Aorta (tissue), 5 donors: Measurements from ENCODE around the gene WDR62. TPM values are rescaled to one million over a fixed set of nuclear protein-coding genes. Genes with fewer than 3 reads are reported as not detected.

ENCODE experiments used
- ATAC-seq: fragments of 200-7000 bp; cut with Tn5 transposase; one replicate; pipeline ENCODE4 v1.9.1; 2022; ENCODE audit warnings: moderate library complexity; ENCODE audit not compliant: low FRiP score
- DNase-seq, 2 donors: peaks; one replicate each; pipeline ENCODE4 v3.0.0-alpha.2; 2020
- H3K27ac ChIP-seq, 2 donors: one replicate each; pipeline ENCODE4 v1.5.1; 2013; ENCODE audit warnings: low read length in 2 of 2, mild to moderate bottlenecking in 2 of 2, moderate library complexity in 2 of 2, control low read depth in 1 of 2, inconsistent platforms in 1 of 2, low read depth in 1 of 2
- H3K27me3 ChIP-seq, 2 donors: one replicate each; pipeline ENCODE4 v1.6.1; 2013; ENCODE audit warnings: control low read depth in 1 of 2, low read length in 1 of 2, mild to moderate bottlenecking in 1 of 2, moderate library complexity in 1 of 2; ENCODE audit not compliant: insufficient read depth in 2 of 2, control insufficient read depth in 1 of 2
- H3K36me3 ChIP-seq, 2 donors: one replicate each; pipeline ENCODE4 v1.6.1; 2013; ENCODE audit warnings: control low read depth in 1 of 2, low read length in 1 of 2, mild to moderate bottlenecking in 1 of 2; ENCODE audit not compliant: insufficient read depth in 2 of 2, control insufficient read depth in 1 of 2
- H3K4me1 ChIP-seq, 2 donors: one replicate each; pipeline ENCODE4 v1.6.1; 2013; ENCODE audit warnings: low read length in 2 of 2, control low read depth in 1 of 2, mild to moderate bottlenecking in 1 of 2, moderate library complexity in 1 of 2; ENCODE audit not compliant: insufficient read depth in 2 of 2, control insufficient read depth in 1 of 2
- H3K4me3 ChIP-seq, 2 donors: one replicate each; pipeline ENCODE4 v1.5.1; 2013; ENCODE audit warnings: low read length in 2 of 2, control low read depth in 1 of 2, mild to moderate bottlenecking in 1 of 2
- H3K9me3 ChIP-seq: one replicate; pipeline ENCODE4 v1.6.1; 2013; ENCODE audit warnings: mild to moderate bottlenecking, low read length; ENCODE audit not compliant: control insufficient read depth
- WGBS, 2 donors: extraction: QIAGEN DNeasy Blood & Tissue Kit; methylation state at CpG; one replicate each; pipeline ENCODE4 v1.1.7; 2013; 5-methylcytosine and 5-hydroxymethylcytosine counted together
- intact Hi-C, 2 donors: fragments of 100-400 bp; cut with DNase I; formaldehyde crosslinking; loops; one replicate each; pipeline versions ENCODE4 v1.14.2 to v1.15.0; 2022
- polyA plus RNA-seq, 2 donors: library from polyadenylated mRNA; stranded (reverse); fragments of 200-250 nt; gene quantifications; one replicate each; pipeline ENCODE4 v1.2.3, GENCODE V29; 2013
- total RNA-seq, 2 donors: library from RNA; stranded (reverse); fragmentation: NEBNext Ultra II Directional; extraction: Animal tissue kit (Norgen Biotek cat#: 25700); gene quantifications; one replicate each; pipeline ENCODE4 v1.2.1, GENCODE V29; 2021
- donor health status: healthy with polysubstance abuse.
- donor health status: Bipolar disorder and iron deficiency.
- donor health status: DM: no; HTN: no; CAD: no.
- donor health status: DM: no; HTN: no; CAD: no.
- donor health status: DM: yes; HTN: yes; CAD: no.

WDR62 gene
- total and polyA plus RNA-seq, 4 donors, result 0.25 to 1.3 (median 0.35) TPM

- intact Hi-C loops, result no loop called here
- DNase-seq (no peak), ATAC-seq (no peak)
- H3K9me3 ChIP-seq, result no peaks in the 10 kb centered on the region
- H3K27ac ChIP-seq, result no peak overlapping the region
- 93 to 96% methylated on average over 13 of the region's 13 CpGs for WGBS, 2 donors
- H3K4me1 ChIP-seq, result no peaks in the 10 kb centered on the region
- H3K4me3 ChIP-seq, result no peak overlapping the region
- H3K36me3 ChIP-seq, result no peaks in the 10 kb centered on the region
- H3K27me3 ChIP-seq, result no peaks in the 10 kb centered on the region
These were observed 28.2 kb downstream of the WDR62 start for GRCh38 chr19:36082916-36083315.

- no peaks in the 10 kb centered on the region for H3K9me3 ChIP-seq
- no peak overlapping the region for H3K27ac ChIP-seq
- no peaks in the 10 kb centered on the region for H3K27me3 ChIP-seq
- no peak for DNase-seq
- no peak for ATAC-seq
- 92 to 95% methylated on average over 12 of the region's 12 CpGs for WGBS, 2 donors
- intact Hi-C loops, result no loop called here
- no peaks in the 10 kb centered on the region for H3K36me3 ChIP-seq
- H3K4me1 ChIP-seq, result no peaks in the 10 kb centered on the region
- H3K4me3 ChIP-seq, result no peak overlapping the region
These were observed 29.7 kb downstream of the WDR62 start for GRCh38 chr19:36084231-36085009.

DNA sequence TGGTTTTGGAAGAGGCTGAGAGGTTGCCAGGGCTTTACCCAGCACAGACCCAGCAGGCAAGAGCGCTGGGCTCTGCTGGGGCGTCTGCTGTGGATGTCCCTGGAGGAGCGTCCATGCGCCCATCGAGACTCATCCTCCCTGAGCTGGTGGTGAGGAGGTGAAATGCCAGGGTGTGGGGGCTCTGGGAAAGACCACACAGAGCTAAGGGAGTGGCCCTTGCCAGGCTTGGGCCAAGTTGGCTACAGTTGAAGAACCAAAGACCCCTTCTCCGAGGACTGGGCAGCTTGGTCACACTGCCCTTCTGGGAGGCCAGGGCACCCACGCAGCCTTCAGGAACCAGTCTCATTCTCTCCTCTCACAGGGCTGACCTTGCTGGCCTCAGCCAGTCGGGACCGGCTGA, 31.6 kb downstream of the WDR62 start:
- WGBS, 2 donors, result 97 to 100% methylated on average over 9 of the region's 9 CpGs
- peak; percentile 6 for ATAC-seq
- no peaks in the 10 kb centered on the region for H3K4me1 ChIP-seq
- intact Hi-C loops, result no loop called here
- H3K36me3 ChIP-seq, result no peaks in the 10 kb centered on the region
- no peak for DNase-seq
- H3K27me3 ChIP-seq, result no peaks in the 10 kb centered on the region
- no peaks in the 10 kb centered on the region for H3K9me3 ChIP-seq
- H3K4me3 ChIP-seq, result no peak overlapping the region
- no peak overlapping the region for H3K27ac ChIP-seq

DNA sequence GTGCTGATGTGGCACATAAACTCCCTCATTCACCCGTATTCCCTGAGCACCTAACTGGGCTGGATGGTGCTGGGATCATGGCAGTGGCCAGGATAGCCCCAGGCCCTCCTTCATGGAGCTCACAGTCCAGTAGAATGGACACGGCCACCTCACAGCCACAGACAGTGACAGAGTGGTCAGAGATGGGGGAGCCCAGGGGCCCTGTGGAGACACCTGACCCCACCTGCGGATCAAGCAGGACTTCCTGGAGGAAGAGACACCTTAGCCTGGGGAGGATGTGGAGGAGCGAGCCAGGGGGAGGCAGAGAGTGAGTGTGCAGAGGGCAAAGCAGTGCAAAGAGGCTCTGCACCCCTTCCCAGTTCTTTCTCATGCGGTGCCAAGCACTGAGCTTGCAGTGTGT, 35.1 kb downstream of the WDR62 start:
- WGBS, 2 donors, result 93 to 96% methylated on average over 5 of the region's 5 CpGs
- intact Hi-C loops, result no loop called here

GRCh38 chr19:36090910-36091695, 36.4 kb downstream of the WDR62 start:
- no peaks in the 10 kb centered on the region for H3K4me1 ChIP-seq
- H3K27me3 ChIP-seq, result no peaks in the 10 kb centered on the region
- ATAC-seq (no peak), DNase-seq (no peak)
- intact Hi-C loops, result no loop called here
- WGBS, 2 donors, result 76 to 95% methylated on average over 13 of the region's 13 CpGs
- H3K4me3 ChIP-seq, result no peak overlapping the region
- H3K9me3 ChIP-seq, result no peaks in the 10 kb centered on the region
- H3K27ac ChIP-seq, result no peak overlapping the region
- no peaks in the 10 kb centered on the region for H3K36me3 ChIP-seq

More for the DNA sequence above, 35.1 kb downstream of the WDR62 start:
- no peak overlapping the region for H3K4me3 ChIP-seq
- ATAC-seq (no peak), DNase-seq (no peak)
- no peak overlapping the region for H3K27ac ChIP-seq
- H3K9me3 ChIP-seq, result no peaks in the 10 kb centered on the region
- H3K4me1 ChIP-seq, result no peaks in the 10 kb centered on the region
- no peaks in the 10 kb centered on the region for H3K27me3 ChIP-seq
- H3K36me3 ChIP-seq, result no peaks in the 10 kb centered on the region

- ATAC-seq (no peak), DNase-seq (no peak)
- no peaks in the 10 kb centered on the region for H3K27me3 ChIP-seq
- no peaks in the 10 kb centered on the region for H3K4me1 ChIP-seq
- no peaks in the 10 kb centered on the region for H3K9me3 ChIP-seq
- no peak overlapping the region for H3K4me3 ChIP-seq
- intact Hi-C loops, result no loop called here
- no peaks in the 10 kb centered on the region for H3K36me3 ChIP-seq
- no peak overlapping the region for H3K27ac ChIP-seq
- 97% methylated on average over 7 of the region's 7 CpGs for WGBS, 2 donors
These were observed 37.9 kb downstream of the WDR62 start for GRCh38 chr19:36092566-36092965.

GRCh38 chr19:36093146-36093662, 38.5 kb downstream of the WDR62 start:
- no peak for DNase-seq
- no peak overlapping the region for H3K4me3 ChIP-seq
- no peak overlapping the region for H3K27ac ChIP-seq
- H3K27me3 ChIP-seq, result no peaks in the 10 kb centered on the region
- ATAC-seq, result no peak
- H3K36me3 ChIP-seq, result no peaks in the 10 kb centered on the region
- H3K9me3 ChIP-seq, result no peaks in the 10 kb centered on the region
- no peaks in the 10 kb centered on the region for H3K4me1 ChIP-seq
- WGBS, 2 donors, result 92 to 93% methylated on average over 5 of the region's 5 CpGs
- intact Hi-C loops, result no loop called here

- no peak for ATAC-seq
- Histone ChIP-seq H3K9me3 (no peaks in the 10 kb centered on the region), H3K4me3 (no peak overlapping the region), H3K27ac (no peak overlapping the region), H3K4me1 (no peaks in the 10 kb centered on the region), H3K36me3 (no peaks in the 10 kb centered on the region), H3K27me3 (no peaks in the 10 kb centered on the region)
- DNase-seq, result no peak
- intact Hi-C loops, result no loop called here
- WGBS, 2 donors, result 65 to 82% methylated on average over 6 of the region's 6 CpGs
These were observed 39.0 kb downstream of the WDR62 start for GRCh38 chr19:36093687-36094086.
